Measurements from ENCODE around the gene ZBED6.
"Not testable (repeated sequence)": the region's sequence is repeated elsewhere in the genome, so short reads cannot be mapped to it uniquely, and the experiment has no call there.

DNA sequence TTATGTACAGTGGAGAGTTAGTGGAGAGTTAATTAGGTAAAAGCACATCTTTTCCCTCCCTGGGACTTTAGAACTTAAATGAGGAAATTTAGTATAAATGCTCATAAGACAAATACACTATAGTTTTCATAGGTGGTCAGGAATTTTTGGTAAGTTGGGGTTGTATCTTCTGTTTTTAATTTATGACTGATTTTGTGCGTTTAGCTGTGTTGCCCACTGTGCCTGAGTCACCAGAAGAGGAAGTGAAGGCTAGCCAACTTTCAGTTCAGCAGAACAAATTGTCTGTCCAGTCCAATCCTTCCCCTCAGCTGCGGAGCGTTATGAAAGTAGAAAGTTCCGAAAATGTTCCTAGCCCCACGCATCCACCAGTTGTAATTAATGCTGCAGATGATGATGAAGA, 33.8 kb downstream of the ZBED6 start:
- TF ChIP-seq TAF1 (conservative IDR thresholded peaks at IDR 0.05); SP1 (IDR thresholded peaks at IDR 0.05); EGR1 (IDR thresholded peaks at IDR 0.05; ENCODE audit: low read depth in 2 of 2); YY1 (IDR thresholded peaks at IDR 0.05); FOXA1 (IDR thresholded peaks at IDR 0.05): not testable (repeated sequence)
- TF ChIP-seq, protein P1, sequence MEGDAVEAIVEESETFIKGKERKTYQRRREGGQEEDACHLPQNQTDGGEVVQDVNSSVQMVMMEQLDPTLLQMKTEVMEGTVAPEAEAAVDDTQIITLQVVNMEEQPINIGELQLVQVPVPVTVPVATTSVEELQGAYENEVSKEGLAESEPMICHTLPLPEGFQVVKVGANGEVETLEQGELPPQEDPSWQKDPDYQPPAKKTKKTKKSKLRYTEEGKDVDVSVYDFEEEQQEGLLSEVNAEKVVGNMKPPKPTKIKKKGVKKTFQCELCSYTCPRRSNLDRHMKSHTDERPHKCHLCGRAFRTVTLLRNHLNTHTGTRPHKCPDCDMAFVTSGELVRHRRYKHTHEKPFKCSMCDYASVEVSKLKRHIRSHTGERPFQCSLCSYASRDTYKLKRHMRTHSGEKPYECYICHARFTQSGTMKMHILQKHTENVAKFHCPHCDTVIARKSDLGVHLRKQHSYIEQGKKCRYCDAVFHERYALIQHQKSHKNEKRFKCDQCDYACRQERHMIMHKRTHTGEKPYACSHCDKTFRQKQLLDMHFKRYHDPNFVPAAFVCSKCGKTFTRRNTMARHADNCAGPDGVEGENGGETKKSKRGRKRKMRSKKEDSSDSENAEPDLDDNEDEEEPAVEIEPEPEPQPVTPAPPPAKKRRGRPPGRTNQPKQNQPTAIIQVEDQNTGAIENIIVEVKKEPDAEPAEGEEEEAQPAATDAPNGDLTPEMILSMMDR (IDR thresholded peaks at IDR 0.05; ENCODE audit: low read depth, low read length, missing input control), result not testable (repeated sequence)
- TF ChIP-seq, protein P2, sequence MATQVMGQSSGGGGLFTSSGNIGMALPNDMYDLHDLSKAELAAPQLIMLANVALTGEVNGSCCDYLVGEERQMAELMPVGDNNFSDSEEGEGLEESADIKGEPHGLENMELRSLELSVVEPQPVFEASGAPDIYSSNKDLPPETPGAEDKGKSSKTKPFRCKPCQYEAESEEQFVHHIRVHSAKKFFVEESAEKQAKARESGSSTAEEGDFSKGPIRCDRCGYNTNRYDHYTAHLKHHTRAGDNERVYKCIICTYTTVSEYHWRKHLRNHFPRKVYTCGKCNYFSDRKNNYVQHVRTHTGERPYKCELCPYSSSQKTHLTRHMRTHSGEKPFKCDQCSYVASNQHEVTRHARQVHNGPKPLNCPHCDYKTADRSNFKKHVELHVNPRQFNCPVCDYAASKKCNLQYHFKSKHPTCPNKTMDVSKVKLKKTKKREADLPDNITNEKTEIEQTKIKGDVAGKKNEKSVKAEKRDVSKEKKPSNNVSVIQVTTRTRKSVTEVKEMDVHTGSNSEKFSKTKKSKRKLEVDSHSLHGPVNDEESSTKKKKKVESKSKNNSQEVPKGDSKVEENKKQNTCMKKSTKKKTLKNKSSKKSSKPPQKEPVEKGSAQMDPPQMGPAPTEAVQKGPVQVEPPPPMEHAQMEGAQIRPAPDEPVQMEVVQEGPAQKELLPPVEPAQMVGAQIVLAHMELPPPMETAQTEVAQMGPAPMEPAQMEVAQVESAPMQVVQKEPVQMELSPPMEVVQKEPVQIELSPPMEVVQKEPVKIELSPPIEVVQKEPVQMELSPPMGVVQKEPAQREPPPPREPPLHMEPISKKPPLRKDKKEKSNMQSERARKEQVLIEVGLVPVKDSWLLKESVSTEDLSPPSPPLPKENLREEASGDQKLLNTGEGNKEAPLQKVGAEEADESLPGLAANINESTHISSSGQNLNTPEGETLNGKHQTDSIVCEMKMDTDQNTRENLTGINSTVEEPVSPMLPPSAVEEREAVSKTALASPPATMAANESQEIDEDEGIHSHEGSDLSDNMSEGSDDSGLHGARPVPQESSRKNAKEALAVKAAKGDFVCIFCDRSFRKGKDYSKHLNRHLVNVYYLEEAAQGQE (IDR thresholded peaks at IDR 0.05), result not testable (repeated sequence)
- TF ChIP-seq, protein P3, sequence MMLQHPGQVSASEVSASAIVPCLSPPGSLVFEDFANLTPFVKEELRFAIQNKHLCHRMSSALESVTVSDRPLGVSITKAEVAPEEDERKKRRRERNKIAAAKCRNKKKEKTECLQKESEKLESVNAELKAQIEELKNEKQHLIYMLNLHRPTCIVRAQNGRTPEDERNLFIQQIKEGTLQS (IDR thresholded peaks at IDR 0.05), result not testable (repeated sequence)
